GM23338 (cell line): ENCODE measurements around the gene ACSM6. TPM values are rescaled to one million over a fixed set of nuclear protein-coding genes. Genes with fewer than 3 reads are reported as not detected.

ENCODE experiments used
- ATAC-seq: fragments of 200-7000 bp; cut with Tn5 transposase; 3 replicates; pipeline ENCODE4 v1.9.1; 2020
- DNase-seq: peaks from one replicate; pipeline ENCODE4 v3.0.0-alpha.2; 2015; ENCODE audit warnings: low spot score
- H2AFZ ChIP-seq: fragments of 200-600 bp; sonication (generic); 2 replicates; pipeline ENCODE4 v1.8.0; 2016; ENCODE audit warnings: antibody characterized with exemption, mild to moderate bottlenecking, moderate library complexity
- H3F3A ChIP-seq: fragments of 200-600 bp; sonication (generic); replicated peaks from 2 replicates; pipeline ENCODE4 v1.8.0; 2017; ENCODE audit warnings: antibody characterized with exemption, mixed run types, low read depth
- H3K27ac ChIP-seq: fragments of 200-600 bp; sonication (generic); 2 replicates; pipeline ENCODE4 v1.6.1; 2016; ENCODE audit warnings: low read depth
- H3K27me3 ChIP-seq: fragments of 200-600 bp; sonication (generic); 2 replicates; pipeline ENCODE4 v1.8.0; 2016; ENCODE audit warnings: mild to moderate bottlenecking, mixed run types, moderate library complexity; ENCODE audit not compliant: insufficient read depth
- H3K36me3 ChIP-seq: fragments of 200-600 bp; sonication (generic); 2 replicates; pipeline ENCODE4 v1.8.0; 2016; ENCODE audit warnings: mild to moderate bottlenecking; ENCODE audit not compliant: insufficient read depth
- H3K4me1 ChIP-seq: fragments of 200-600 bp; sonication (generic); 2 replicates; pipeline ENCODE4 v1.8.0; 2016; ENCODE audit warnings: mild to moderate bottlenecking, moderate library complexity; ENCODE audit not compliant: insufficient read depth
- H3K4me2 ChIP-seq: fragments of 200-600 bp; sonication (generic); 2 replicates; pipeline ENCODE4 v1.7.1; 2017; ENCODE audit warnings: mixed run types
- H3K4me3 ChIP-seq: fragments of 200-600 bp; sonication (generic); 2 replicates; pipeline ENCODE4 v1.6.1; 2016; ENCODE audit warnings: mixed run types
- H3K79me2 ChIP-seq: fragments of 200-600 bp; sonication (generic); replicated peaks from 2 replicates; pipeline ENCODE4 v1.8.0; 2017; ENCODE audit warnings: mild to moderate bottlenecking; ENCODE audit not compliant: insufficient read depth
- H3K9me2 ChIP-seq: fragments of 200-600 bp; sonication (generic); 2 replicates; pipeline ENCODE4 v1.8.0; 2017; ENCODE audit not compliant: insufficient read depth
- H4K20me1 ChIP-seq: fragments of 200-600 bp; sonication (generic); replicated peaks from 2 replicates; pipeline ENCODE4 v1.8.0; 2017; ENCODE audit warnings: mild to moderate bottlenecking; ENCODE audit not compliant: insufficient read depth
- H3K27ac Mint-ChIP-seq: 2 replicates; pipeline ENCODE4 v1.8.0; 2020; ENCODE audit warnings: inconsistent platforms, mild to moderate bottlenecking, moderate library complexity, mixed read lengths
- H3K27me3 Mint-ChIP-seq: 3 replicates; pipeline ENCODE4 v1.8.0; 2022; ENCODE audit warnings: low read depth, mild to moderate bottlenecking, moderate library complexity, mixed read lengths, inconsistent platforms; ENCODE audit not compliant: insufficient read depth, poor library complexity
- H3K36me3 Mint-ChIP-seq: 3 replicates; pipeline ENCODE4 v1.8.0; 2021; ENCODE audit warnings: low read depth, mild to moderate bottlenecking, inconsistent platforms, moderate library complexity, mixed read lengths
- H3K4me1 Mint-ChIP-seq: 3 replicates; pipeline ENCODE4 v1.8.0; 2020; ENCODE audit warnings: mild to moderate bottlenecking, inconsistent platforms, mixed read lengths
- H3K4me3 Mint-ChIP-seq: 3 replicates; pipeline ENCODE4 v1.8.0; 2021; ENCODE audit warnings: moderate library complexity, mild to moderate bottlenecking, inconsistent platforms, mixed read lengths
- H3K9me3 Mint-ChIP-seq: 3 replicates; pipeline ENCODE4 v1.8.0; 2020; ENCODE audit warnings: moderate library complexity, mild to moderate bottlenecking, inconsistent platforms, mixed read lengths
- CTCF ChIP-seq, 2 experiments: fragments of 200-600 bp in 1 of 2; sonication (generic) in 1 of 2; conservative IDR thresholded peaks; 2 replicates each; pipeline versions ENCODE4 v1.5.1 to v1.6.1; 2016 to 2017; ENCODE audit warnings: antibody characterized with exemption in 2 of 2, low read depth in 2 of 2, mild to moderate bottlenecking in 2 of 2, moderate library complexity in 1 of 2
- EZH2 ChIP-seq: fragments of 200-600 bp; sonication (generic); IDR thresholded peaks from one replicate; pipeline ENCODE4 v1.8.0; 2017; ENCODE audit warnings: antibody characterized with exemption, mild to moderate bottlenecking, low read depth; ENCODE audit not compliant: unreplicated experiment
- EZH2phosphoT487 ChIP-seq: fragments of 200-600 bp; sonication (generic); IDR thresholded peaks from one replicate; pipeline ENCODE4 v1.8.1; 2018; ENCODE audit warnings: antibody characterized with exemption; ENCODE audit not compliant: unreplicated experiment
- JUNB ChIP-seq: IDR thresholded peaks from one replicate; pipeline ENCODE4 v1.6.1; 2016; ENCODE audit warnings: antibody characterized with exemption; ENCODE audit not compliant: unreplicated experiment
- NANOG ChIP-seq: IDR thresholded peaks from 2 replicates; pipeline ENCODE4 v1.6.1; 2016; ENCODE audit warnings: antibody characterized with exemption, borderline replicate concordance
- POLR2AphosphoS5 ChIP-seq: IDR thresholded peaks from 2 replicates; pipeline ENCODE4 v1.6.1; 2016; ENCODE audit warnings: antibody characterized with exemption, low read depth
- ZNF331 ChIP-seq: fragments of 250-450 bp; sonication (Bioruptor Pico); IDR thresholded peaks from 2 replicates; pipeline ENCODE4 v1.5.0; 2020; ENCODE audit warnings: low read depth, mild to moderate bottlenecking, moderate library complexity
- polyA plus RNA-seq: library from polyadenylated mRNA; unstranded; fragments of >200 nt; fragmentation: Nextera tagmentation; extraction: Ambion mirVana; gene quantifications from 2 replicates; pipeline ENCODE4 v1.2.1, GENCODE V29; 2016
- total RNA-seq: library from RNA; depleted of rRNA; stranded (reverse); fragments of >200 nt; shearing (Covaris generic); gene quantifications from 2 replicates; pipeline ENCODE4 v1.2.3, GENCODE V29; 2014
- TF ChIP-seq, protein P1 (sequence below): IDR thresholded peaks from 2 replicates; pipeline ENCODE4 v1.6.1; 2016; ENCODE audit warnings: antibody characterized with exemption

The ACSM6 gene
- total and polyA plus RNA-seq, 2 experiments from 2014 or later = 0.65 TPM; not detected in 1

- no peak overlapping the region for H3K4me3 Mint-ChIP-seq
- no peak overlapping the region for H3K27ac ChIP-seq
- DNase-seq (no peak), ATAC-seq (peak; percentile 48; the same call in 2 of the 3 replicates)
- no peaks in the 10 kb centered on the region for H4K20me1 ChIP-seq
- no peak overlapping the region for H2AFZ ChIP-seq
- H3K36me3 ChIP-seq = no peaks in the 10 kb centered on the region
- H3K4me2 ChIP-seq = no peak overlapping the region
- H3K27me3 ChIP-seq = no peaks in the 10 kb centered on the region
- no peaks in the 10 kb centered on the region for H3K4me1 ChIP-seq
- TF ChIP-seq CTCF (conservative IDR thresholded peaks at IDR 0.05; ENCODE audit: low read depth in 2 of 2) (peak; percentile 36 to 59), ZNF331 (CRISPR knock-in tag) (no peak), EZH2 (no peak)
- TF ChIP-seq, protein P1, sequence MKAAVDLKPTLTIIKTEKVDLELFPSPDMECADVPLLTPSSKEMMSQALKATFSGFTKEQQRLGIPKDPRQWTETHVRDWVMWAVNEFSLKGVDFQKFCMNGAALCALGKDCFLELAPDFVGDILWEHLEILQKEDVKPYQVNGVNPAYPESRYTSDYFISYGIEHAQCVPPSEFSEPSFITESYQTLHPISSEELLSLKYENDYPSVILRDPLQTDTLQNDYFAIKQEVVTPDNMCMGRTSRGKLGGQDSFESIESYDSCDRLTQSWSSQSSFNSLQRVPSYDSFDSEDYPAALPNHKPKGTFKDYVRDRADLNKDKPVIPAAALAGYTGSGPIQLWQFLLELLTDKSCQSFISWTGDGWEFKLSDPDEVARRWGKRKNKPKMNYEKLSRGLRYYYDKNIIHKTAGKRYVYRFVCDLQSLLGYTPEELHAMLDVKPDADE = no peak
- H3K27me3 Mint-ChIP-seq = no peaks in the 10 kb centered on the region
- no peak overlapping the region for H3K4me3 ChIP-seq
- no peaks in the 10 kb centered on the region for H3K79me2 ChIP-seq
- no peaks in the 10 kb centered on the region for H3K9me2 ChIP-seq
- no peaks in the 10 kb centered on the region; the same call in 1 of the 3 replicates for H3K9me3 Mint-ChIP-seq
- no peak overlapping the region for H3K27ac Mint-ChIP-seq
- H3K4me1 Mint-ChIP-seq = no peaks in the 10 kb centered on the region
- peaks cover 12% of the 10 kb centered on the region; the same call in 1 of the 3 replicates for H3K36me3 Mint-ChIP-seq
- H3F3A ChIP-seq = no peaks in the 10 kb centered on the region
Observed at GRCh38 chr10:95176101-95176500, 17.9 kb upstream of the ACSM6 start.

GRCh38 chr10:95177429-95177828 is 16.6 kb upstream of the ACSM6 start:
- H3K27me3 Mint-ChIP-seq = no peaks in the 10 kb centered on the region
- no peak overlapping the region for H3K4me3 Mint-ChIP-seq
- H3K27me3 ChIP-seq = no peaks in the 10 kb centered on the region
- no peak overlapping the region for H3K4me3 ChIP-seq
- no peaks in the 10 kb centered on the region for H4K20me1 ChIP-seq
- H3K9me2 ChIP-seq = no peaks in the 10 kb centered on the region
- H3F3A ChIP-seq = no peaks in the 10 kb centered on the region
- no peaks in the 10 kb centered on the region; the same call in 1 of the 3 replicates for H3K9me3 Mint-ChIP-seq
- DNase-seq (no peak), ATAC-seq (no peak)
- peaks cover 1% of the 10 kb centered on the region; the same call in 1 of the 2 replicates for H3K4me1 ChIP-seq
- no peak overlapping the region for H3K4me2 ChIP-seq
- no peak for TF ChIP-seq EZH2
- no peak for TF ChIP-seq NANOG
- no peak for TF ChIP-seq JUNB
- no peak for TF ChIP-seq POLR2AphosphoS5
- no peak for TF ChIP-seq EZH2phosphoT487
- H3K79me2 ChIP-seq = no peaks in the 10 kb centered on the region
- H3K4me1 Mint-ChIP-seq = peaks cover 6% of the 10 kb centered on the region; the same call in 1 of the 3 replicates
- peaks cover 12% of the 10 kb centered on the region; the same call in 1 of the 3 replicates for H3K36me3 Mint-ChIP-seq
- no peak overlapping the region for H2AFZ ChIP-seq
- no peak overlapping the region for H3K27ac Mint-ChIP-seq
- no peaks in the 10 kb centered on the region for H3K36me3 ChIP-seq
- no peak overlapping the region for H3K27ac ChIP-seq
